ENCODE data around the gene CUL9.
"Not testable (repeated sequence)": the region's sequence is repeated elsewhere in the genome, so short reads cannot be mapped to it uniquely, and the experiment has no call there.

CUL9 gene

GRCh38 chr6:43181942-43182860, at the start of gene CUL9:
TSS of gene CUL9 (plus strand) at chr6:43182196. CDS start at chr6:43184311, 2,115 bp downstream.
- DNase-seq (ENCODE audit: low read depth) = peak; percentile 71

GRCh38 chr6:43138267-43138666, 43.7 kb upstream of the CUL9 start:
- DNase-seq (ENCODE audit: low read depth) = no peak

GRCh38 chr6:43139973-43140372, 42.0 kb upstream of the CUL9 start:
- not testable (repeated sequence) for DNase-seq (ENCODE audit: low read depth)

- no peak for DNase-seq (ENCODE audit: low read depth)
These were observed 40.4 kb upstream of the CUL9 start for GRCh38 chr6:43141644-43142043.

- no peak for DNase-seq (ENCODE audit: low read depth)
These were observed 39.9 kb upstream of the CUL9 start for GRCh38 chr6:43142101-43142500.

- peak; percentile 87 for DNase-seq (ENCODE audit: low read depth)
These were observed 38.5 kb upstream of the CUL9 start for GRCh38 chr6:43143235-43144128.

GRCh38 chr6:43144879-43145278, 37.1 kb upstream of the CUL9 start:
- no peak for DNase-seq (ENCODE audit: low read depth)

GRCh38 chr6:43146261-43146660, 35.7 kb upstream of the CUL9 start:
- no peak for DNase-seq (ENCODE audit: low read depth)

- no peak for DNase-seq (ENCODE audit: low read depth)
These were observed 35.0 kb upstream of the CUL9 start for GRCh38 chr6:43146709-43147688.

GRCh38 chr6:43147691-43148477, 34.1 kb upstream of the CUL9 start:
- no peak for DNase-seq (ENCODE audit: low read depth)

GRCh38 chr6:43149265-43149664, 32.7 kb upstream of the CUL9 start:
- DNase-seq (ENCODE audit: low read depth) = no peak

GRCh38 chr6:43150051-43150751, 31.8 kb upstream of the CUL9 start:
- no peak for DNase-seq (ENCODE audit: low read depth)

GRCh38 chr6:43159599-43159998, 22.4 kb upstream of the CUL9 start:
- no peak for DNase-seq (ENCODE audit: low read depth)

GRCh38 chr6:43163899-43164298, 18.1 kb upstream of the CUL9 start:
- DNase-seq (ENCODE audit: low read depth) = no peak

- DNase-seq (ENCODE audit: low read depth) = no peak
These were observed 11.5 kb upstream of the CUL9 start for GRCh38 chr6:43170417-43170930.

- DNase-seq (ENCODE audit: low read depth) = peak; percentile 99
These were observed 10.9 kb upstream of the CUL9 start, which contains the start of gene SRF for GRCh38 chr6:43170931-43171706. TSS of gene SRF (plus strand) at chr6:43171269. CDS start at chr6:43171657, 388 bp downstream.

- no peak for DNase-seq (ENCODE audit: low read depth)
These were observed 10.3 kb upstream of the CUL9 start for GRCh38 chr6:43171707-43172103.

GRCh38 chr6:43172104-43173007, 9.6 kb upstream of the CUL9 start:
- DNase-seq (ENCODE audit: low read depth) = peak; percentile 43
